Stimulated activated CD8-positive, alpha-beta memory T cell treated with anti-CD3 and anti-CD28 coated beads, Interleukin-7, amount 100 ng/mL, for 24 hours (primary cell): ENCODE results near the gene EVA1A.

Experiments
- DNase-seq: peaks from one replicate; pipeline ENCODE4 v3.0.0-alpha.2; 2020; ENCODE audit warnings: low read depth

Gene EVA1A

GRCh38 chr2:75563591-75563990 lies 2.9 kb upstream of the EVA1A start:
- no peak for DNase-seq

GRCh38 chr2:75562513-75562864 lies 1.8 kb upstream of the EVA1A start:
- no peak for DNase-seq

- no peak for DNase-seq
Observed at GRCh38 chr2:75561566-75562512, 1.1 kb upstream of the EVA1A start.

GRCh38 chr2:75560022-75560767 lies 544 bp downstream of the EVA1A start:
- DNase-seq: no peak

- DNase-seq: no peak
Observed at GRCh38 chr2:75559680-75560021, 1.1 kb downstream of the EVA1A start.

- no peak for DNase-seq
Observed at GRCh38 chr2:75558786-75559679, 1.7 kb downstream of the EVA1A start.

- no peak for DNase-seq
Observed at GRCh38 chr2:75558136-75558535, 2.6 kb downstream of the EVA1A start.

GRCh38 chr2:75557474-75558133 lies 3.1 kb downstream of the EVA1A start:
- no peak for DNase-seq

- no peak for DNase-seq
Observed at GRCh38 chr2:75556679-75557366, 3.9 kb downstream of the EVA1A start.

- no peak for DNase-seq
Observed at GRCh38 chr2:75555701-75556100, 5.0 kb downstream of the EVA1A start.

- DNase-seq: no peak
Observed at GRCh38 chr2:75553935-75554531, 6.7 kb downstream of the EVA1A start.

- DNase-seq: no peak
Observed at GRCh38 chr2:75552222-75552621, 8.5 kb downstream of the EVA1A start.

GRCh38 chr2:75551434-75551833 lies 9.3 kb downstream of the EVA1A start:
- no peak for DNase-seq

GRCh38 chr2:75549401-75550253 lies 11.1 kb downstream of the EVA1A start:
- no peak for DNase-seq

GRCh38 chr2:75548036-75548573 lies 12.6 kb downstream of the EVA1A start:
- DNase-seq: no peak

- DNase-seq: no peak
Observed at GRCh38 chr2:75547345-75548035, 13.2 kb downstream of the EVA1A start.

GRCh38 chr2:75545922-75546321 lies 14.8 kb downstream of the EVA1A start:
- no peak for DNase-seq

GRCh38 chr2:75545387-75545786 lies 15.4 kb downstream of the EVA1A start:
- no peak for DNase-seq

GRCh38 chr2:75543446-75543845 lies 17.3 kb downstream of the EVA1A start:
- no peak for DNase-seq
